AG04449 (cell line): ENCODE measurements around the gene ZBTB43.

Experiments
- CTCF ChIA-PET: fragments of 350-600 bp; formaldehyde crosslinking; extraction: SDS; loops from one replicate; lab custom pipeline; 2021; ENCODE audit warnings: antibody characterized with exemption; lab: Yijun Ruan, JAX
- POLR2A ChIA-PET: fragments of 400-600, 350-600 bp; formaldehyde crosslinking; extraction: SDS; loops from one replicate; lab custom pipeline; 2020; ENCODE audit warnings: antibody characterized with exemption, inconsistent platforms; lab: Yijun Ruan, JAX
- DNase-seq: peaks from one replicate; pipeline ENCODE4 v3.0.0-alpha.2; 2010; ENCODE audit warnings: low read depth, low spot score
- H3K4me3 ChIP-seq: 2 replicates; pipeline ENCODE4 v1.5.1; 2011; ENCODE audit warnings: low read depth, mild to moderate bottlenecking, control low read depth, low read length
- CTCF ChIP-seq: IDR thresholded peaks from one replicate; pipeline ENCODE4 v1.5.1; 2011; ENCODE audit warnings: mild to moderate bottlenecking, moderate library complexity, low read length, control low read depth, inconsistent platforms; ENCODE audit not compliant: insufficient read depth; ENCODE audit errors: missing control alignments

ZBTB43 gene

GRCh38 chr9:126838055-126838811 lies 33.4 kb downstream of the ZBTB43 start:
- no peak for TF ChIP-seq CTCF
- ChIA-PET CTCF (interaction anchor here (3.3 kb wide), 1 partner anchor 21 kb away, joined by 14 read pairs; the partner anchor contains the start of gene ZBTB34), POLR2A (no interaction called here)
- H3K4me3 ChIP-seq = no peak overlapping the region
- no peak for DNase-seq

GRCh38 chr9:126838895-126839294 lies 34.1 kb downstream of the ZBTB43 start:
- CTCF ChIA-PET = interaction anchor here (3.3 kb wide), 1 partner anchor 20 kb away, joined by 14 read pairs; the partner anchor contains the start of gene ZBTB34
- no peak for TF ChIP-seq CTCF
- POLR2A ChIA-PET = no interaction called here
- no peak for DNase-seq
- H3K4me3 ChIP-seq = no peak overlapping the region

GRCh38 chr9:126839301-126839700 lies 34.5 kb downstream of the ZBTB43 start:
- CTCF ChIA-PET = interaction anchor here (3.3 kb wide), 1 partner anchor 20 kb away, joined by 14 read pairs; the partner anchor contains the start of gene ZBTB34
- POLR2A ChIA-PET = no interaction called here
- no peak for DNase-seq
- H3K4me3 ChIP-seq = no peak overlapping the region
- no peak for TF ChIP-seq CTCF

GRCh38 chr9:126842220-126842842 lies 37.5 kb downstream of the ZBTB43 start:
- DNase-seq = no peak
- no peak for TF ChIP-seq CTCF
- no peak overlapping the region for H3K4me3 ChIP-seq
- ChIA-PET POLR2A (no interaction called here), CTCF (interaction anchor here (1.2 kb wide), 1 partner anchor 61 kb away, joined by 3 read pairs; no protein-coding TSS in a partner anchor)

GRCh38 chr9:126842977-126843799 lies 38.3 kb downstream of the ZBTB43 start:
- ChIA-PET CTCF (interaction anchor here (0.6 to 4.6 kb wide), 4 partner anchors 9 to 16 kb away, joined by 3 to 26 read pairs (median 4); partner anchors contain the start of gene ZBTB34), POLR2A (interaction anchor here (0.6 kb wide), 1 partner anchor 11 kb away, joined by 3 read pairs; no protein-coding TSS in a partner anchor)
- DNase-seq = no peak
- TF ChIP-seq CTCF = no peak
- no peak overlapping the region for H3K4me3 ChIP-seq

GRCh38 chr9:126844085-126844484 lies 39.2 kb downstream of the ZBTB43 start:
- H3K4me3 ChIP-seq = no peak overlapping the region
- ChIA-PET POLR2A (no interaction called here), CTCF (interaction anchor here (0.6 to 4.6 kb wide), 4 partner anchors 10 to 15 kb away, joined by 3 to 26 read pairs (median 4); partner anchors contain the start of gene ZBTB34)
- no peak for TF ChIP-seq CTCF
- DNase-seq = peak; percentile 24
